Prostate gland (tissue), 2 donors: ENCODE results near the gene GLI2.

Experiments
- CTCF ChIP-seq, 4 experiments: fragments of 200-600 bp in 2 of 4; fragments of 450-650 bp in 2 of 4; sonication (generic) in 2 of 4; IDR thresholded peaks; 1 replicate in 3 of 4; 2 replicates in 1 of 4; pipeline ENCODE4 v1.5.1; 2016 to 2019; ENCODE audit warnings: antibody characterized with exemption in 4 of 4, mild to moderate bottlenecking in 2 of 4, moderate library complexity in 2 of 4
- POLR2A ChIP-seq: fragments of 450-650 bp; IDR thresholded peaks from one replicate; pipeline ENCODE4 v1.6.1; 2016; ENCODE audit warnings: antibody characterized with exemption, mild to moderate bottlenecking
- POLR2AphosphoS5 ChIP-seq: sonication (generic); formaldehyde crosslinking; IDR thresholded peaks from one replicate; pipeline ENCODE4 v1.6.1; 2017; ENCODE audit warnings: antibody characterized with exemption

- TF ChIP-seq CTCF (IDR thresholded peaks at IDR 0.05) (no peak), POLR2AphosphoS5 (no peak), POLR2A (no peak)
Measured at GRCh38 chr2:120769787-120770120, 34.1 kb downstream of the GLI2 start.
